PC-9 (cell line): ENCODE measurements around the gene CLDN4.
"Not testable (repeated sequence)": the region's sequence is repeated elsewhere in the genome, so short reads cannot be mapped to it uniquely, and the experiment has no call there.

Experiments used
- EZH2 ChIP-seq: fragments of 200-600 bp; sonication (generic); IDR thresholded peaks from 2 replicates; pipeline ENCODE4 v1.8.0; 2017; ENCODE audit warnings: antibody characterized with exemption, low read depth
- TF ChIP-seq, protein P1 (sequence below): fragments of 200-600 bp; sonication (generic); conservative IDR thresholded peaks from 2 replicates; pipeline ENCODE4 v1.6.1; 2017; ENCODE audit warnings: mixed run types, antibody characterized with exemption, mild to moderate bottlenecking, moderate library complexity

DNA sequence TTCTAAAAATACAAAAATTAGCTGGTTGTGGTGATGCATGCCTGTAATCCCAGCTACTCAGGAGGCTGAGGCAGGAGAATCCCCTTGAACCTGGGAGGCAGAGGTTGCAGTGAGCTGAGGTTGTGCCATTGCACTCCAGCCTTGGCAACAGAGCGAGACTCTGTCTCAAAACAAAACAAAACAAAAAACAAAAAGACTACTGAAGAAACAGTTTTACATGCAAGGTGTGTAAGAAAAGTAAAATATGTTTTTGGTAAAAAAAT is 43.1 kb upstream of the CLDN4 start:
- TF ChIP-seq, protein P1, sequence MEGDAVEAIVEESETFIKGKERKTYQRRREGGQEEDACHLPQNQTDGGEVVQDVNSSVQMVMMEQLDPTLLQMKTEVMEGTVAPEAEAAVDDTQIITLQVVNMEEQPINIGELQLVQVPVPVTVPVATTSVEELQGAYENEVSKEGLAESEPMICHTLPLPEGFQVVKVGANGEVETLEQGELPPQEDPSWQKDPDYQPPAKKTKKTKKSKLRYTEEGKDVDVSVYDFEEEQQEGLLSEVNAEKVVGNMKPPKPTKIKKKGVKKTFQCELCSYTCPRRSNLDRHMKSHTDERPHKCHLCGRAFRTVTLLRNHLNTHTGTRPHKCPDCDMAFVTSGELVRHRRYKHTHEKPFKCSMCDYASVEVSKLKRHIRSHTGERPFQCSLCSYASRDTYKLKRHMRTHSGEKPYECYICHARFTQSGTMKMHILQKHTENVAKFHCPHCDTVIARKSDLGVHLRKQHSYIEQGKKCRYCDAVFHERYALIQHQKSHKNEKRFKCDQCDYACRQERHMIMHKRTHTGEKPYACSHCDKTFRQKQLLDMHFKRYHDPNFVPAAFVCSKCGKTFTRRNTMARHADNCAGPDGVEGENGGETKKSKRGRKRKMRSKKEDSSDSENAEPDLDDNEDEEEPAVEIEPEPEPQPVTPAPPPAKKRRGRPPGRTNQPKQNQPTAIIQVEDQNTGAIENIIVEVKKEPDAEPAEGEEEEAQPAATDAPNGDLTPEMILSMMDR = not testable (repeated sequence)
- not testable (repeated sequence) for TF ChIP-seq EZH2
